Measurements from ENCODE around the gene WDR33. TPM values are rescaled to one million over a fixed set of nuclear protein-coding genes. Genes with fewer than 3 reads are reported as not detected.
A peak's percentile ranks its signal among the peaks of the same experiment; 100 is the strongest.

WDR33 gene
- total and polyA plus RNA-seq, 5 experiments from 2014 or later: 26.4 to 92.5 (median 48.1) TPM

- Mint-ChIP-seq H3K4me3 (no peak overlapping the region), H3K9me3 (no peaks in the 10 kb centered on the region), H3K36me3 (peaks cover 4 to 37% (median 23%) of the 10 kb centered on the region in 3 donors), H3K27me3 (no peaks in the 10 kb centered on the region), H3K27ac (no peak overlapping the region), H3K4me1 (peaks cover 0 to 4% (median 0%) of the 10 kb centered on the region in 4 donors)
- DNase-seq (no peak), ATAC-seq (no peak)
- POLR2A ChIA-PET: no interaction called here
Measured at GRCh38 chr2:127726158-127726880, 84.7 kb downstream of the WDR33 start.

GRCh38 chr2:127722807-127723206, 88.2 kb downstream of the WDR33 start:
- Mint-ChIP-seq H3K4me3 (no peak overlapping the region), H3K9me3 (no peaks in the 10 kb centered on the region), H3K27me3 (no peaks in the 10 kb centered on the region), H3K36me3 (peaks cover 4 to 70% (median 44%) of the 10 kb centered on the region in 3 donors), H3K27ac (no peak overlapping the region), H3K4me1 (peaks cover 0 to 6% (median 0%) of the 10 kb centered on the region in 4 donors)
- POLR2A ChIA-PET: no interaction called here
- DNase-seq: no peak
- no peak for ATAC-seq

GRCh38 chr2:127721978-127722355, 89.0 kb downstream of the WDR33 start:
- H3K36me3 Mint-ChIP-seq: peaks cover 4 to 68% (median 45%) of the 10 kb centered on the region in 3 donors
- H3K4me3 Mint-ChIP-seq: no peak overlapping the region
- no peaks in the 10 kb centered on the region for H3K9me3 Mint-ChIP-seq
- no peaks in the 10 kb centered on the region for H3K27me3 Mint-ChIP-seq
- ATAC-seq: no peak
- H3K4me1 Mint-ChIP-seq: peaks cover 0 to 6% (median 0%) of the 10 kb centered on the region in 4 donors
- no peak overlapping the region for H3K27ac Mint-ChIP-seq
- POLR2A ChIA-PET: no interaction called here
- no peak for DNase-seq

GRCh38 chr2:127721311-127721977, 89.5 kb downstream of the WDR33 start:
- Mint-ChIP-seq H3K9me3 (no peaks in the 10 kb centered on the region), H3K4me3 (no peak overlapping the region), H3K27ac (no peak overlapping the region), H3K36me3 (peaks cover 4 to 73% (median 49%) of the 10 kb centered on the region in 3 donors), H3K4me1 (peaks cover 0 to 5% (median 0%) of the 10 kb centered on the region in 4 donors), H3K27me3 (no peaks in the 10 kb centered on the region)
- ATAC-seq (no peak), DNase-seq (no peak)
- POLR2A ChIA-PET: no interaction called here

- peaks cover 4 to 77% (median 50%) of the 10 kb centered on the region in 3 donors for H3K36me3 Mint-ChIP-seq
- no peak for ATAC-seq
- H3K4me1 Mint-ChIP-seq: peaks cover 0 to 6% (median 0%) of the 10 kb centered on the region in 4 donors
- POLR2A ChIA-PET: no interaction called here
- no peaks in the 10 kb centered on the region for H3K9me3 Mint-ChIP-seq
- H3K27me3 Mint-ChIP-seq: no peaks in the 10 kb centered on the region
- H3K4me3 Mint-ChIP-seq: no peak overlapping the region
- no peak overlapping the region for H3K27ac Mint-ChIP-seq
- DNase-seq: no peak
Measured at GRCh38 chr2:127719301-127720218, 91.4 kb downstream of the WDR33 start.

GRCh38 chr2:127718271-127718670, 92.7 kb downstream of the WDR33 start:
- Mint-ChIP-seq H3K4me1 (peaks cover 0 to 6% (median 0%) of the 10 kb centered on the region in 4 donors), H3K27ac (no peak overlapping the region), H3K4me3 (no peak overlapping the region), H3K9me3 (no peaks in the 10 kb centered on the region), H3K27me3 (no peaks in the 10 kb centered on the region), H3K36me3 (peaks cover 4 to 78% (median 45%) of the 10 kb centered on the region in 3 donors)
- no peak for DNase-seq
- ATAC-seq: no peak
- POLR2A ChIA-PET: no interaction called here

- no peaks in the 10 kb centered on the region for H3K27me3 Mint-ChIP-seq
- H3K36me3 Mint-ChIP-seq: peaks cover 0 to 68% (median 35%) of the 10 kb centered on the region in 3 donors
- H3K4me1 Mint-ChIP-seq: peaks cover 0 to 6% (median 0%) of the 10 kb centered on the region in 4 donors
- no peak overlapping the region for H3K4me3 Mint-ChIP-seq
- POLR2A ChIA-PET: interaction anchor here (1.7 kb wide), 1 partner anchor 14 kb away, joined by 4 read pairs; the partner anchor contains the start of gene SFT2D3
- DNase-seq (no peak), ATAC-seq (no peak)
- H3K9me3 Mint-ChIP-seq: no peaks in the 10 kb centered on the region
- H3K27ac Mint-ChIP-seq: peak overlapping the region in 2 of 10 donors; percentile 40 to 87
Measured at GRCh38 chr2:127715778-127716449, 95.1 kb downstream of the WDR33 start.

- Mint-ChIP-seq H3K4me1 (peaks cover 0 to 6% (median 0%) of the 10 kb centered on the region in 4 donors), H3K36me3 (peaks cover 0 to 62% (median 33%) of the 10 kb centered on the region in 3 donors), H3K27me3 (no peaks in the 10 kb centered on the region), H3K4me3 (no peak overlapping the region), H3K9me3 (no peaks in the 10 kb centered on the region), H3K27ac (no peak overlapping the region)
- POLR2A ChIA-PET: interaction anchor here (1.1 kb wide), 1 partner anchor 12 kb away, joined by 5 read pairs; the partner anchor contains the start of gene SFT2D3
- no peak for ATAC-seq
- no peak for DNase-seq
Measured at GRCh38 chr2:127713562-127713961, 97.4 kb downstream of the WDR33 start.

GRCh38 chr2:127712999-127713398, 98.0 kb downstream of the WDR33 start:
- H3K4me1 Mint-ChIP-seq: peaks cover 0 to 4% (median 0%) of the 10 kb centered on the region in 4 donors
- no peaks in the 10 kb centered on the region for H3K27me3 Mint-ChIP-seq
- H3K27ac Mint-ChIP-seq: peak overlapping the region in 1 of 10 donors; percentile 47
- H3K36me3 Mint-ChIP-seq: peaks cover 0 to 62% (median 30%) of the 10 kb centered on the region in 3 donors
- ATAC-seq (no peak), DNase-seq (no peak)
- POLR2A ChIA-PET: interaction anchor here (1.1 kb wide), 1 partner anchor 11 kb away, joined by 5 read pairs; the partner anchor contains the start of gene SFT2D3
- H3K4me3 Mint-ChIP-seq: no peak overlapping the region
- no peaks in the 10 kb centered on the region for H3K9me3 Mint-ChIP-seq

GRCh38 chr2:127709336-127709735, 101.6 kb downstream of the WDR33 start:
- Mint-ChIP-seq H3K4me1 (peaks cover 7 to 18% (median 13%) of the 10 kb centered on the region in 4 donors), H3K4me3 (no peak overlapping the region), H3K27ac (peak overlapping the region in 5 of 10 donors; percentile 31 to 73 (median 53)), H3K9me3 (no peaks in the 10 kb centered on the region), H3K36me3 (peaks cover 5 to 72% (median 25%) of the 10 kb centered on the region in 3 donors), H3K27me3 (no peaks in the 10 kb centered on the region)
- POLR2A ChIA-PET: no interaction called here
- no peak for DNase-seq
- no peak for ATAC-seq

- Mint-ChIP-seq H3K36me3 (peaks cover 5 to 67% (median 24%) of the 10 kb centered on the region in 3 donors), H3K4me1 (peaks cover 10 to 28% (median 22%) of the 10 kb centered on the region in 4 donors), H3K4me3 (no peak overlapping the region), H3K27ac (peak overlapping the region in 4 of 10 donors; percentile 37 to 72 (median 52)), H3K27me3 (no peaks in the 10 kb centered on the region), H3K9me3 (no peaks in the 10 kb centered on the region)
- DNase-seq (no peak), ATAC-seq (no peak)
- POLR2A ChIA-PET: no interaction called here
Measured at GRCh38 chr2:127707890-127708648, 102.9 kb downstream of the WDR33 start.

All from naive thymus-derived CD8-positive, alpha-beta T cell (primary cell).